ENCODE measurements around the gene TCP1. TPM values are rescaled to one million over a fixed set of nuclear protein-coding genes. Genes with fewer than 3 reads are reported as not detected.

The TCP1 gene
- total and polyA plus RNA-seq, 2 donors = 141 to 168 TPM

DNA sequence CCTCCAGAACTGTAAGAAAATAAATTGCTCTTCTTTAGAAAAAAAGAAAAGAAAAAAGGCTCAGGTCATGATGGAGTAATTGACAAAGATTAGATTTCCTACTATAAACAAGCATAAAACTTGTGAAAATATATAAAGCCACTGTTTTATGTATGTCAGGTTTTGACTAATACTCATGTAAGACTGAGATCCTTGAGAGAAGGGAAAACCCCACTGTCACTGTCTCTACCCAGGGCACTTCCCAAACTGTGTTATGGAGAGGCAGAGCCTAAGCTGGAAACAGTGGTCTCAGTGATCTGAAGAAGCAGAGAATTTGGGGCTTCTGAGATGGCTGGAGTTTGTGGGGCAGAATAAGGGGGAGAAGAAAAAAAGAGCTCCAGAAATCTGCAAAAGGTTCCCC, 19.9 kb downstream of the TCP1 start:
- peaks cover 0 to 1% of the 10 kb centered on the region in 2 donors for H3K9me3 ChIP-seq (ENCODE audit: control insufficient read depth in 2 of 2, insufficient read depth in 1 of 2, low read length in 1 of 2)
- peaks cover 27 to 58% of the 10 kb centered on the region in 2 donors for H3K36me3 ChIP-seq (ENCODE audit: control insufficient read depth in 2 of 2, insufficient read depth in 2 of 2, low read length in 1 of 2)
- DNase-seq (ENCODE audit: low read depth in 6 of 9, low spot score in 9 of 9) = no peak
- H3K4me3 ChIP-seq (ENCODE audit: low read length in 2 of 2) = no peak overlapping the region
- no peaks in the 10 kb centered on the region for H3K27me3 ChIP-seq (ENCODE audit: control insufficient read depth in 2 of 2, insufficient read depth in 1 of 2, low read length in 1 of 2)
- H3K4me1 ChIP-seq (ENCODE audit: control insufficient read depth in 2 of 2, insufficient read depth in 2 of 2, low read length in 2 of 2) = no peaks in the 10 kb centered on the region
- no peak overlapping the region for H3K27ac ChIP-seq (ENCODE audit: low read depth in 1 of 2, low read length in 1 of 2)

DNA sequence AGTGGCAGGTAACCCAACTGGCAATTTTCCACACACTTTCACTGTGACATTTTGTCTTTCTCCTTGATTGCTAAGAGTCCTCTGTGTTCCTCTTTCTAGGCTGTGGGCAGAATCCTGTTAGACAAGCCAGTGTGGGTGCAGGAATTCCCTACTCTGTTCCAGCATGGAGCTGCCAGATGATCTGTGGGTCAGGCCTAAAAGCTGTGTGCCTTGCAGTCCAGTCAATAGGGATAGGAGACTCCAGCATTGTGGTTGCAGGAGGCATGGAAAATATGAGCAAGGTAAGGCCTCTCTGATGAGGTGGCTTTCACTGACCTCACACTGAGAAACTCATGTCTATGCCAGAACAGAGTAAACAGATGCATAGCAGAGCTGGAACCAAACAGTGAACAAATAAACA, 22.5 kb downstream of the TCP1 start:
- DNase-seq (ENCODE audit: low read depth in 6 of 9, low spot score in 9 of 9) = no peak
- H3K4me1 ChIP-seq (ENCODE audit: control insufficient read depth in 2 of 2, insufficient read depth in 2 of 2, low read length in 2 of 2) = peaks cover 2 to 10% of the 10 kb centered on the region in 2 donors
- peaks cover 0 to 1% of the 10 kb centered on the region in 2 donors for H3K9me3 ChIP-seq (ENCODE audit: control insufficient read depth in 2 of 2, insufficient read depth in 1 of 2, low read length in 1 of 2)
- peaks cover 27 to 62% of the 10 kb centered on the region in 2 donors for H3K36me3 ChIP-seq (ENCODE audit: control insufficient read depth in 2 of 2, insufficient read depth in 2 of 2, low read length in 1 of 2)
- no peaks in the 10 kb centered on the region for H3K27me3 ChIP-seq (ENCODE audit: control insufficient read depth in 2 of 2, insufficient read depth in 1 of 2, low read length in 1 of 2)
- no peak overlapping the region for H3K4me3 ChIP-seq (ENCODE audit: low read length in 2 of 2)
- no peak overlapping the region for H3K27ac ChIP-seq (ENCODE audit: low read depth in 1 of 2, low read length in 1 of 2)

DNA sequence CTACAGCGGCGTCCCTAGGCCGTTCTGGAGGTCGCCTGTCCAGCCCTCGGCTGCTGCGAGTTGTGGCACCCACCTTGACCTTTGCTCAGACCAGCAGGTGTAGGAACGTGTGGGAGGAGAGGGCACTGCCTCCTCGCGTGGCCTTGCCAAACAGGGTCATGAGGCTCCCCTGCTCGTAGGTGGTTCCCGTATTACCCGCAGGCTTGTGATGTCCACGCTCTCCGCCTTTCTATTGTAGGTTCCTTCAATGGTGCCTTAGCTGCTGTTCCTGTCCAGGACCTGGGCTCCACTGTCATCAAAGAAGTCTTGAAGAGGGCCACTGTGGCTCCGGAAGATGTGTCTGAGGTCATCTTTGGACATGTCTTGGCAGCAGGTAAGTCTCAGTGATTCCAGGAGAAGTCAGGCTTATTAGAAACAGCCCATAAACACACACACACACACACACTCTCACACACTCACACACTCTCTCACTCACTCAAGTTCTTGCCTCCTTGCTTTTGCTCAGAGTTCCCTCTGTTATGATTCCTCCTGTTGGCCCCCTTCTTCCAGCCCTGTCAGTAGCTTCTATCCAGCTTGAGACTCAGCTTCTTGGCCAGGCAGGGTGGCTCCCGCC, 26.6 kb downstream of the TCP1 start:
- Histone ChIP-seq H3K4me1 (ENCODE audit: control insufficient read depth in 2 of 2, insufficient read depth in 2 of 2, low read length in 2 of 2) (peaks cover 9 to 15% of the 10 kb centered on the region in 2 donors), H3K36me3 (ENCODE audit: control insufficient read depth in 2 of 2, insufficient read depth in 2 of 2, low read length in 1 of 2) (peaks cover 16 to 46% of the 10 kb centered on the region in 2 donors), H3K9me3 (ENCODE audit: control insufficient read depth in 2 of 2, insufficient read depth in 1 of 2, low read length in 1 of 2) (no peaks in the 10 kb centered on the region), H3K27me3 (ENCODE audit: control insufficient read depth in 2 of 2, insufficient read depth in 1 of 2, low read length in 1 of 2) (no peaks in the 10 kb centered on the region), H3K4me3 (ENCODE audit: low read length in 2 of 2) (peak overlapping the region; percentile 79 to 87), H3K27ac (ENCODE audit: low read depth in 1 of 2, low read length in 1 of 2) (peak overlapping the region; percentile 48 to 55)
- DNase-seq (ENCODE audit: low read depth in 6 of 9, low spot score in 9 of 9) = peak in 2 of 9 donors; percentile 9 to 11
- WGBS = 27% methylated on average over 16 of the region's 16 CpGs

- Histone ChIP-seq H3K4me1 (ENCODE audit: control insufficient read depth in 2 of 2, insufficient read depth in 2 of 2, low read length in 2 of 2) (peaks cover 9 to 15% of the 10 kb centered on the region in 2 donors), H3K27me3 (ENCODE audit: control insufficient read depth in 2 of 2, insufficient read depth in 1 of 2, low read length in 1 of 2) (no peaks in the 10 kb centered on the region), H3K36me3 (ENCODE audit: control insufficient read depth in 2 of 2, insufficient read depth in 2 of 2, low read length in 1 of 2) (peaks cover 10 to 45% of the 10 kb centered on the region in 2 donors), H3K27ac (ENCODE audit: low read depth in 1 of 2, low read length in 1 of 2) (peak within 1 kb of the TSS; percentile 94 to 96), H3K4me3 (ENCODE audit: low read length in 2 of 2) (peak within 1 kb of the TSS; percentile 79 to 87), H3K9me3 (ENCODE audit: control insufficient read depth in 2 of 2, insufficient read depth in 1 of 2, low read length in 1 of 2) (no peaks in the 10 kb centered on the region)
- 1% methylated on average over 76 of the region's 76 CpGs for WGBS
- DNase-seq (ENCODE audit: low read depth in 6 of 9, low spot score in 9 of 9) = peak; percentile 73 to 94 (median 85)
Observed at GRCh38 chr6:159761873-159762680, 27.3 kb downstream of the TCP1 start, which contains the start of gene ACAT2. Gene ACAT2 (plus strand): TSS chr6:159762045. CDS start chr6:159762088, 43 bp downstream.

DNA sequence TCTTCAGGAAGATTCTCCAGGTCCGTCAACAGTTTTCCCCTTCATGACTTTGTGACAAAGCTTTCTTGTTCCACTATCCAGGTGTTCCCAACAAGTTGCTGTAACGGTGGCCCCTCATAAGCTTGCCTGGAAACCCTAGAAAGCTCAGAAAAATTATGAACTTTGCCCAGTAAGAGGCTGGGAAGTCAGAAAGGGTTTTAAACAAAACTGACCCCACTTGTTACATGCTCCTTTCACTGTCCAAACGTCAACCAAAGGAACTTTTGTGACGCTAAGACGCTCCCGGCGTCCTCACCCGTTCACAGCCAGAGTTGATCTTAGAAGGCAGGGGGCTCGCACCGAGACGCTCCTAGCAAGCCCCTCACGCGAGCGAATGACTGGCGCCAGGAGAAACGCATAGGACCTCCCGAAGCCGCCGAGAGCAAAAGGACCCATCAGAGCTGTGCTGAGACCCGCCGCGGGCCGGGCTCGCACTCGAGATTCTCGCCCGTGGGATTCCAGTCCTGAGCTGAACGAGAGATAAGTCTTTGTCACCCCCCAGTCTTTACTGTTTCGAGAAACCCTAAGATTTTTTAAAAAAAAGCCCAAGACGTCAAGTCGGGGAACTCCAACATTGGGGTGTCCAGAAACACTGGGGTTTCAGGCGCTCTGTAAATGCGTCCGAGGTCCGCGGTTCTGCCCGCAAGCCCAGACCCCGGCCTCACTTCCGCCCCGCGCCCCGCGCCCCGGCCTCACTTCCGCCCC, 28.1 kb downstream of the TCP1 start:
- 10% methylated on average over 45 of the region's 45 CpGs for WGBS

GRCh38 chr6:159760602-159761057, 28.8 kb downstream of the TCP1 start:
- no peak overlapping the region for H3K27ac ChIP-seq (ENCODE audit: low read depth in 1 of 2, low read length in 1 of 2)
- H3K36me3 ChIP-seq (ENCODE audit: control insufficient read depth in 2 of 2, insufficient read depth in 2 of 2, low read length in 1 of 2) = peaks cover 13 to 53% of the 10 kb centered on the region in 2 donors
- 88% methylated on average over 3 of the region's 3 CpGs for WGBS
- H3K9me3 ChIP-seq (ENCODE audit: control insufficient read depth in 2 of 2, insufficient read depth in 1 of 2, low read length in 1 of 2) = no peaks in the 10 kb centered on the region
- DNase-seq (ENCODE audit: low read depth in 6 of 9, low spot score in 9 of 9) = peak in 1 of 9 donors; percentile 6
- peak overlapping the region in 1 of 2 donors; percentile 79 for H3K4me3 ChIP-seq (ENCODE audit: low read length in 2 of 2)
- H3K27me3 ChIP-seq (ENCODE audit: control insufficient read depth in 2 of 2, insufficient read depth in 1 of 2, low read length in 1 of 2) = no peaks in the 10 kb centered on the region
- peaks cover 9 to 15% of the 10 kb centered on the region in 2 donors for H3K4me1 ChIP-seq (ENCODE audit: control insufficient read depth in 2 of 2, insufficient read depth in 2 of 2, low read length in 2 of 2)

More for the DNA sequence above, 28.1 kb downstream of the TCP1 start:
- Histone ChIP-seq H3K9me3 (ENCODE audit: control insufficient read depth in 2 of 2, insufficient read depth in 1 of 2, low read length in 1 of 2) (no peaks in the 10 kb centered on the region), H3K36me3 (ENCODE audit: control insufficient read depth in 2 of 2, insufficient read depth in 2 of 2, low read length in 1 of 2) (peaks cover 13 to 47% of the 10 kb centered on the region in 2 donors), H3K27ac (ENCODE audit: low read depth in 1 of 2, low read length in 1 of 2) (peak overlapping the region; percentile 89 to 94), H3K4me1 (ENCODE audit: control insufficient read depth in 2 of 2, insufficient read depth in 2 of 2, low read length in 2 of 2) (peaks cover 9 to 15% of the 10 kb centered on the region in 2 donors), H3K4me3 (ENCODE audit: low read length in 2 of 2) (peak overlapping the region; percentile 79 to 87), H3K27me3 (ENCODE audit: control insufficient read depth in 2 of 2, insufficient read depth in 1 of 2, low read length in 1 of 2) (no peaks in the 10 kb centered on the region)
- peak in 3 of 9 donors; percentile 2 to 54 (median 33) for DNase-seq (ENCODE audit: low read depth in 6 of 9, low spot score in 9 of 9)

GRCh38 chr6:159759645-159760044, 29.8 kb downstream of the TCP1 start:
- H3K4me1 ChIP-seq (ENCODE audit: control insufficient read depth in 2 of 2, insufficient read depth in 2 of 2, low read length in 2 of 2) = peaks cover 9 to 15% of the 10 kb centered on the region in 2 donors
- no peak overlapping the region for H3K27ac ChIP-seq (ENCODE audit: low read depth in 1 of 2, low read length in 1 of 2)
- no peak for DNase-seq (ENCODE audit: low read depth in 6 of 9, low spot score in 9 of 9)
- WGBS = 58% methylated on average over 2 of the region's 2 CpGs
- no peak overlapping the region for H3K4me3 ChIP-seq (ENCODE audit: low read length in 2 of 2)
- no peaks in the 10 kb centered on the region for H3K9me3 ChIP-seq (ENCODE audit: control insufficient read depth in 2 of 2, insufficient read depth in 1 of 2, low read length in 1 of 2)
- H3K27me3 ChIP-seq (ENCODE audit: control insufficient read depth in 2 of 2, insufficient read depth in 1 of 2, low read length in 1 of 2) = no peaks in the 10 kb centered on the region
- peaks cover 21 to 59% of the 10 kb centered on the region in 2 donors for H3K36me3 ChIP-seq (ENCODE audit: control insufficient read depth in 2 of 2, insufficient read depth in 2 of 2, low read length in 1 of 2)

DNA sequence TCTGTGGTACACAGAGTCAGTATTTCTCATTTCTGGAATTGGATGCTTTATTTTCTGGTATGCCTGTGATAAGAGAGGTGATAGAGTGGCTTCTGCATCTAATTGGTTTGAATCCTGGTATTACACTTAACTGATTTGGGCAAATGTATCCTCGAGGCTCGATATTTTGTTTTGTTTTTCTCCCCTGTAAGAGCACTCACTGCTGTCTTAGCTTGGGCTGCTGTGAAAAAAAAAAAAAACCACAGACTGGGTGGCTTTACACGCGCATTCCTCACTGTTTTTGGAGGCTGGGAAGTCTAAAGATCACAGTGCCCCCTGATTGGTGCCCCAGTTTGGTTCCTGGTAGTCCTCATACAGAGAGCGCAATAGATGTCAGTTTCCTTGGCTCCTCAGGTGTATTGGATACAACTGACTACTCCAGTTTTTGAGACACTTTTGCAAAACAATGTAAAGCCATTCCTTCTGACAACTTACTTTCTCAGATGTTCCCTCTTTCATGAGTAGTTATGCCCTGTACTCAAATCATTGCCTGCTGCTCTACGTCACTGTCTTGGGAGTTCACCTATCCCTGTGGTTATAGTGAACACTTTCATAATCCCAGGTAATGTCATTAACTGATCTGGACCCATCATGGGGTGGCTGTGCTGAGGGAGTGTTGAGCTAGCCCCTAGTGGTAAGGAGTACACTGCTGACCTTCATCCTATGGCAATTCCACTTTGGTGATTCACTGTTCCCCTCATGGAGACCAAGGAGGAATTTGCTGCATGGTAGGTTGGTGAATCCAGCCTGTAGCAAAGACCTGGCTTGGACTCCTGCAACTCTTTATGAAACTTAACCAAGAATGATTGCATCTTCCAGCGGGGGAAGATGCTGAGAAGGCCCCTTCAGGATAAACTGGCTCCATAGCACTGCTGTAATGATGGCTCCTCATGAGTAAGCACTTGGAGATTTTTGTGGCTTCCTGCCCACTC, 31.1 kb downstream of the TCP1 start:
- Histone ChIP-seq H3K4me3 (ENCODE audit: low read length in 2 of 2) (no peak overlapping the region), H3K36me3 (ENCODE audit: control insufficient read depth in 2 of 2, insufficient read depth in 2 of 2, low read length in 1 of 2) (peaks cover 26 to 64% of the 10 kb centered on the region in 2 donors), H3K4me1 (ENCODE audit: control insufficient read depth in 2 of 2, insufficient read depth in 2 of 2, low read length in 2 of 2) (peaks cover 9 to 14% of the 10 kb centered on the region in 2 donors), H3K27me3 (ENCODE audit: control insufficient read depth in 2 of 2, insufficient read depth in 1 of 2, low read length in 1 of 2) (no peaks in the 10 kb centered on the region), H3K27ac (ENCODE audit: low read depth in 1 of 2, low read length in 1 of 2) (no peak overlapping the region), H3K9me3 (ENCODE audit: control insufficient read depth in 2 of 2, insufficient read depth in 1 of 2, low read length in 1 of 2) (no peaks in the 10 kb centered on the region)
- WGBS = 99% methylated on average over 7 of the region's 7 CpGs
- no peak for DNase-seq (ENCODE audit: low read depth in 6 of 9, low spot score in 9 of 9)
